HG02884 (cell line): ENCODE measurements around the gene TNFAIP8L1.

ENCODE experiments used
- ATAC-seq: cut with Tn5 transposase; IDR thresholded peaks from one replicate; pipeline ENCODE4 v1.9.1; 2021; ENCODE audit warnings: mild to moderate bottlenecking, moderate library complexity; ENCODE audit not compliant: unreplicated experiment

TNFAIP8L1 gene

GRCh38 chr19:4699826-4700692 lies 60.7 kb downstream of the TNFAIP8L1 start:
- no peak for ATAC-seq

GRCh38 chr19:4700693-4700970 lies 61.3 kb downstream of the TNFAIP8L1 start:
- ATAC-seq = no peak

GRCh38 chr19:4701557-4701956 lies 62.2 kb downstream of the TNFAIP8L1 start:
- no peak for ATAC-seq

- ATAC-seq = no peak
These were observed 63.4 kb downstream of the TNFAIP8L1 start for GRCh38 chr19:4702764-4703163.

GRCh38 chr19:4703671-4704316 lies 64.5 kb downstream of the TNFAIP8L1 start:
- ATAC-seq = no peak

GRCh38 chr19:4704317-4704673 lies 65.0 kb downstream of the TNFAIP8L1 start:
- no peak for ATAC-seq
